H1 (cell line): Measurements from ENCODE around the gene HSPA1B. TPM values are rescaled to one million over a fixed set of nuclear protein-coding genes. Genes with fewer than 3 reads are reported as not detected.

Experiments
- CTCF ChIA-PET: fragments of 300-600 bp; sonication (Branson Sonifier 250); formaldehyde crosslinking; loops from one replicate; lab custom pipeline; 2021; ENCODE audit not compliant: partially characterized antibody; lab: Charles Lee
- POLR2A ChIA-PET: fragments of 300-600 bp; sonication (Branson Sonifier 250); formaldehyde crosslinking; loops from one replicate; lab custom pipeline; 2021; ENCODE audit warnings: inconsistent platforms; ENCODE audit not compliant: partially characterized antibody; lab: Charles Lee
- DNase-seq, 2 experiments: peaks; one replicate each; pipeline versions ENCODE4 v3.0.0 to v3.0.0-alpha.2; 2010 to 2022; ENCODE audit warnings: low spot score in 2 of 2, low read depth in 1 of 2, mixed read lengths in 1 of 2
- FAIRE-seq: peaks from 2 replicates; lab custom pipeline; 2011; peaks lifted over from hg19 to GRCh38; lab: Jason Lieb, UNC
- H2AFZ ChIP-seq: 2 replicates; pipeline ENCODE4 v1.8.1; 2012; ENCODE audit warnings: low read length, inconsistent platforms
- H2AK5ac ChIP-seq: 2 replicates; pipeline ENCODE4 v1.6.1; 2013; ENCODE audit warnings: low read depth, low read length
- H2BK120ac ChIP-seq: replicated peaks from 2 replicates; pipeline ENCODE3; 2013; ENCODE audit warnings: low read depth, low read length, inconsistent platforms
- H2BK12ac ChIP-seq: 2 replicates; pipeline ENCODE4 v1.6.1; 2013; ENCODE audit warnings: low read depth, low read length
- H2BK15ac ChIP-seq: 2 replicates; pipeline ENCODE4 v1.6.1; 2013; ENCODE audit warnings: low read length
- H2BK20ac ChIP-seq: 2 replicates; pipeline ENCODE4 v1.6.1; 2013; ENCODE audit warnings: low read length
- H2BK5ac ChIP-seq: 2 replicates; pipeline ENCODE4 v1.6.1; 2013; ENCODE audit warnings: low read depth, low read length
- H3K14ac ChIP-seq: 2 replicates; pipeline ENCODE4 v1.6.1; 2013; ENCODE audit warnings: inconsistent platforms; ENCODE audit not compliant: insufficient read length
- H3K18ac ChIP-seq: 2 replicates; pipeline ENCODE4 v1.6.1; 2013; ENCODE audit warnings: low read length; ENCODE audit errors: extremely low read depth
- H3K23ac ChIP-seq: 2 replicates; pipeline ENCODE4 v1.6.1; 2013; ENCODE audit warnings: inconsistent platforms; ENCODE audit not compliant: insufficient read length
- H3K23me2 ChIP-seq: 2 replicates; pipeline ENCODE4 v1.6.1; 2013; ENCODE audit warnings: low read depth, low read length
- H3K27ac ChIP-seq: 2 replicates; pipeline ENCODE4 v1.6.1; 2011; ENCODE audit warnings: low read depth, low read length, inconsistent platforms
- H3K27me3 ChIP-seq, 4 experiments: replicated peaks in 1 of 4; 1 replicate in 1 of 4; 2 replicates in 3 of 4; pipeline versions ENCODE4 v1.6.1 to v1.8.1; 2011 to 2013; ENCODE audit warnings: low read length in 3 of 4, mild to moderate bottlenecking in 3 of 4, inconsistent platforms in 2 of 4, mixed read lengths in 2 of 4, moderate library complexity in 1 of 4; ENCODE audit not compliant: control insufficient read depth in 3 of 4, insufficient read depth in 3 of 4; ENCODE audit errors: extremely low read depth in 1 of 4
- H3K36me3 ChIP-seq, 4 experiments: 2 replicates each; pipeline versions ENCODE4 v1.6.1 to v1.8.1; 2011 to 2013; ENCODE audit warnings: mild to moderate bottlenecking in 4 of 4, low read length in 3 of 4, moderate library complexity in 2 of 4, control low read depth in 1 of 4, inconsistent platforms in 1 of 4; ENCODE audit not compliant: insufficient read depth in 4 of 4, control insufficient read depth in 2 of 4
- H3K4ac ChIP-seq: replicated peaks from 2 replicates; pipeline ENCODE3; 2013; ENCODE audit warnings: low read length, low read depth, mixed read lengths, inconsistent platforms; ENCODE audit not compliant: insufficient read length
- H3K4me1 ChIP-seq, 4 experiments: replicated peaks in 1 of 4; 1 replicate in 1 of 4; 2 replicates in 3 of 4; pipeline versions ENCODE4 v1.6.1 to v1.8.1; 2011 to 2013; ENCODE audit warnings: low read length in 3 of 4, inconsistent platforms in 2 of 4, mixed read lengths in 1 of 4; ENCODE audit not compliant: insufficient read depth in 4 of 4, control insufficient read depth in 3 of 4
- H3K4me2 ChIP-seq, 2 experiments: 2 replicates each; pipeline versions ENCODE4 v1.6.1 to v1.8.1; 2011 to 2013; ENCODE audit warnings: low read depth in 2 of 2, low read length in 2 of 2, control low read depth in 1 of 2, inconsistent platforms in 1 of 2, mild to moderate bottlenecking in 1 of 2; ENCODE audit not compliant: insufficient read depth in 1 of 2
- H3K4me3 ChIP-seq, 4 experiments: fragments of 200-600, 300-600 bp in 1 of 4; sonication (generic), shearing (Covaris generic), sonication (Bioruptor Twin) in 1 of 4; 2 replicates each; pipeline versions ENCODE4 v1.5.1 to v1.8.1; 2011 to 2016; ENCODE audit warnings: low read length in 4 of 4, low read depth in 3 of 4, control low read depth in 2 of 4, inconsistent platforms in 2 of 4, mild to moderate bottlenecking in 2 of 4, mixed read lengths in 1 of 4, moderate library complexity in 1 of 4; ENCODE audit not compliant: insufficient read depth in 2 of 4; ENCODE audit errors: extremely low read depth in 1 of 4
- H3K56ac ChIP-seq: replicated peaks from 2 replicates; pipeline ENCODE3; 2013; ENCODE audit warnings: low read depth, mild to moderate bottlenecking, mixed read lengths, low read length, inconsistent platforms; ENCODE audit not compliant: insufficient read length
- H3K79me1 ChIP-seq: 2 replicates; pipeline ENCODE4 v1.6.1; 2013; ENCODE audit warnings: low read depth, low read length, control low read depth
- H3K79me2 ChIP-seq, 2 experiments: 2 replicates each; pipeline versions ENCODE4 v1.6.1 to v1.8.1; 2012 to 2013; ENCODE audit warnings: low read length in 2 of 2, mild to moderate bottlenecking in 2 of 2, inconsistent platforms in 1 of 2; ENCODE audit not compliant: insufficient read depth in 2 of 2, control insufficient read depth in 1 of 2
- H3K9ac ChIP-seq, 4 experiments: replicated peaks in 1 of 4; 1 replicate in 1 of 4; 2 replicates in 3 of 4; pipeline versions ENCODE4 v1.6.1 to v1.8.1; 2011 to 2013; ENCODE audit warnings: low read depth in 3 of 4, low read length in 3 of 4, control low read depth in 2 of 4, mild to moderate bottlenecking in 2 of 4, moderate library complexity in 2 of 4, inconsistent platforms in 1 of 4; ENCODE audit errors: extremely low read depth in 1 of 4
- H3K9me3 ChIP-seq, 2 experiments: 2 replicates each; pipeline versions ENCODE4 v1.6.1 to v1.8.1; 2012 to 2013; ENCODE audit warnings: mild to moderate bottlenecking in 2 of 2, moderate library complexity in 2 of 2, control low read depth in 1 of 2, inconsistent platforms in 1 of 2, low read depth in 1 of 2, low read length in 1 of 2, mixed read lengths in 1 of 2; ENCODE audit not compliant: insufficient read depth in 2 of 2
- H4K20me1 ChIP-seq, 2 experiments: replicated peaks in 1 of 2; 2 replicates each; pipeline versions ENCODE3 to v1.8.1; 2011 to 2013; ENCODE audit warnings: inconsistent platforms in 2 of 2, low read length in 2 of 2, mild to moderate bottlenecking in 1 of 2; ENCODE audit not compliant: insufficient read depth in 2 of 2, control insufficient read depth in 1 of 2
- H4K5ac ChIP-seq: 2 replicates; pipeline ENCODE4 v1.6.1; 2013; ENCODE audit warnings: low read length, low read depth, mixed read lengths, inconsistent platforms; ENCODE audit not compliant: insufficient read length
- H4K8ac ChIP-seq: 2 replicates; pipeline ENCODE4 v1.8.0; 2013; ENCODE audit warnings: mild to moderate bottlenecking, moderate library complexity, low read length, inconsistent platforms; ENCODE audit not compliant: insufficient read depth; ENCODE audit errors: extremely low read depth
- H4K91ac ChIP-seq: replicated peaks from 2 replicates; pipeline ENCODE3; 2013; ENCODE audit warnings: low read length, mixed read lengths, inconsistent platforms; ENCODE audit not compliant: insufficient read length
- WGBS, 2 experiments: shearing (Covaris generic) in 1 of 2; methylation state at CpG; one replicate each; pipeline versions ENCODE4 v1.1.6 to v1.1.7; 2013 to 2015; ENCODE audit warnings: low lambda C conversion rate in 2 of 2, mixed read lengths in 2 of 2, inconsistent platforms in 1 of 2, low coverage in 1 of 2, missing lambda C conversion rate in 1 of 2; ENCODE audit not compliant: insufficient replicate concordance in 2 of 2, insufficient coverage in 1 of 2, insufficient read length in 1 of 2; ENCODE audit errors: extremely low coverage in 1 of 2, missing lambda C conversion rate in 1 of 2; 5-methylcytosine and 5-hydroxymethylcytosine counted together
- polyA plus RNA-seq, 7 experiments: library from polyadenylated mRNA; depleted of rRNA in 3 of 7; stranded (reverse) in 5 of 7; unstranded in 2 of 7; fragments of >200 nt in 5 of 7; fragments of 200-250 nt in 2 of 7; gene quantifications; 1 replicate in 5 of 7; 2 replicates in 1 of 7; 4 replicates in 1 of 7; pipeline versions ENCODE4 v1.2.1 to v1.2.3, GENCODE V29; 2011 to 2013; ENCODE audit warnings: missing spikeins in 2 of 7, mixed read lengths in 2 of 7
- total RNA-seq: library from RNA; stranded (reverse); fragmentation: NEBNext Ultra II Directional; extraction: Animal tissue kit (Norgen Biotek cat#: 25700); gene quantifications from 2 replicates; pipeline ENCODE4 v1.2.1, GENCODE V29; 2021

Gene HSPA1B
- total and polyA plus RNA-seq, 2 of the 8 experiments (the other 6 are each of a cell fraction or from before 2014, with no cell fraction given), result 36.6 to 76.6 TPM

- Histone ChIP-seq H3K56ac (no peak overlapping the region), H3K9me3 (peaks cover 6 to 7% of the 10 kb centered on the region in 2 experiments; a peak in 1 of 4 replicates), H3K27me3 (0 out of 7 replicates have a peak, but pooled peaks cover 0 to 3% (median 0%) of the 10 kb centered on the region in 4 experiments), H2BK5ac (no peak overlapping the region), H3K18ac (no peak overlapping the region), H3K27ac (no peak overlapping the region), H3K9ac (no peak overlapping the region), H3K4me2 (no peak overlapping the region), H4K5ac (no peak overlapping the region), H3K23ac (no peak overlapping the region), H2AFZ (no peak overlapping the region), H2BK12ac (no peak overlapping the region), H3K79me2 (no peaks in the 10 kb centered on the region), H2AK5ac (no peak overlapping the region), H2BK15ac (no peak overlapping the region), H3K79me1 (0 out of 2 replicates have a peak, but pooled peaks cover 2% of the 10 kb centered on the region), H2BK120ac (no peak overlapping the region), H3K4me3 (no peak overlapping the region), H3K4ac (no peak overlapping the region), H2BK20ac (no peak overlapping the region), H4K8ac (no peak overlapping the region; the same call in 1 of the 2 replicates), H4K91ac (no peak overlapping the region), H4K20me1 (no peaks in the 10 kb centered on the region), H3K4me1 (peaks cover 0 to 3% (median 0%) of the 10 kb centered on the region in 4 experiments; a peak in 2 of 7 replicates), H3K14ac (no peak overlapping the region), H3K23me2 (peaks cover 8% of the 10 kb centered on the region; the same call in 1 of the 2 replicates), H3K36me3 (peaks cover 3 to 17% (median 4%) of the 10 kb centered on the region in 4 experiments; a peak in 7 of 8 replicates)
- FAIRE-seq, result no peak
- no peak for DNase-seq
- 93% methylated on average over 8 of the region's 8 CpGs; no CpG with 5 or more reads in 1 of the 2 experiments for WGBS, 2 experiments
- ChIA-PET POLR2A (interaction anchor here (1.1 to 6.5 kb wide), 7 partner anchors 13 to 283 kb away, joined by 3 to 93 read pairs (median 4); partner anchors contain the start of genes HSPA1B and TNF), CTCF (interaction anchor here (0.6 to 1.8 kb wide), 7 partner anchors 10 to 452 kb away, joined by 3 to 7 read pairs (median 4); no protein-coding TSS in a partner anchor)
Measured at GRCh38 chr6:31858707-31859106, 31.2 kb downstream of the HSPA1B start.
